Measurements from ENCODE around the gene DCDC2B. TPM values are rescaled to one million over a fixed set of nuclear protein-coding genes. Genes with fewer than 3 reads are reported as not detected.
A peak's percentile ranks its signal among the peaks of the same experiment; 100 is the strongest.

DCDC2B gene
- total and polyA plus RNA-seq, 9 of the 15 experiments (the other 6 are each of a cell fraction or from before 2014, with no cell fraction given) = not detected

- no peak for TF ChIP-seq POLR3A (IDR thresholded peaks at IDR 0.05; ENCODE audit: borderline replicate concordance, extremely low read depth, insufficient read depth, insufficient read length)
- no peak for TF ChIP-seq KDM5B (IDR thresholded peaks at IDR 0.05; ENCODE audit: insufficient replicate concordance, low read depth, low read length)
- TF ChIP-seq POLR3G (IDR thresholded peaks at IDR 0.05; ENCODE audit: extremely low read depth, insufficient read length, insufficient replicate concordance) = no peak
- TF ChIP-seq TARDBP (IDR thresholded peaks at IDR 0.05) = no peak
- TF ChIP-seq NCOA6 (IDR thresholded peaks at IDR 0.05) = no peak
- no peak for TF ChIP-seq NBN (IDR thresholded peaks at IDR 0.05; ENCODE audit: low read depth)
- no peak for TF ChIP-seq RBM25 (IDR thresholded peaks at IDR 0.05; ENCODE audit: low read depth, low read length, severe bottlenecking)
- no peak for TF ChIP-seq ETV5 (CRISPR knock-in tag; IDR thresholded peaks at IDR 0.05; ENCODE audit: low read depth)
- TF ChIP-seq CEBPG (CRISPR knock-in tag; IDR thresholded peaks at IDR 0.05) = no peak
- TF ChIP-seq CEBPG (tag; conservative IDR thresholded peaks at IDR 0.05 in 1 of 2, IDR thresholded peaks at IDR 0.05 in 1 of 2) = no peak; a peak in 1 of 4 replicates
- TF ChIP-seq, protein P1, sequence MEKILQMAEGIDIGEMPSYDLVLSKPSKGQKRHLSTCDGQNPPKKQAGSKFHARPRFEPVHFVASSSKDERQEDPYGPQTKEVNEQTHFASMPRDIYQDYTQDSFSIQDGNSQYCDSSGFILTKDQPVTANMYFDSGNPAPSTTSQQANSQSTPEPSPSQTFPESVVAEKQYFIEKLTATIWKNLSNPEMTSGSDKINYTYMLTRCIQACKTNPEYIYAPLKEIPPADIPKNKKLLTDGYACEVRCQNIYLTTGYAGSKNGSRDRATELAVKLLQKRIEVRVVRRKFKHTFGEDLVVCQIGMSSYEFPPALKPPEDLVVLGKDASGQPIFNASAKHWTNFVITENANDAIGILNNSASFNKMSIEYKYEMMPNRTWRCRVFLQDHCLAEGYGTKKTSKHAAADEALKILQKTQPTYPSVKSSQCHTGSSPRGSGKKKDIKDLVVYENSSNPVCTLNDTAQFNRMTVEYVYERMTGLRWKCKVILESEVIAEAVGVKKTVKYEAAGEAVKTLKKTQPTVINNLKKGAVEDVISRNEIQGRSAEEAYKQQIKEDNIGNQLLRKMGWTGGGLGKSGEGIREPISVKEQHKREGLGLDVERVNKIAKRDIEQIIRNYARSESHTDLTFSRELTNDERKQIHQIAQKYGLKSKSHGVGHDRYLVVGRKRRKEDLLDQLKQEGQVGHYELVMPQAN (IDR thresholded peaks at IDR 0.05; ENCODE audit: borderline replicate concordance) = peak; percentile 66; the same call in 1 of the 2 replicates
- TF ChIP-seq, protein P2, sequence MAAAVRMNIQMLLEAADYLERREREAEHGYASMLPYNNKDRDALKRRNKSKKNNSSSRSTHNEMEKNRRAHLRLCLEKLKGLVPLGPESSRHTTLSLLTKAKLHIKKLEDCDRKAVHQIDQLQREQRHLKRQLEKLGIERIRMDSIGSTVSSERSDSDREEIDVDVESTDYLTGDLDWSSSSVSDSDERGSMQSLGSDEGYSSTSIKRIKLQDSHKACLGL (CRISPR knock-in tag; IDR thresholded peaks at IDR 0.05; ENCODE audit: borderline replicate concordance, poor library complexity, severe bottlenecking) = no peak
- no peak for TF ChIP-seq CXXC5 (CRISPR knock-in tag; IDR thresholded peaks at IDR 0.05)
These were observed 28.5 kb upstream of the DCDC2B start (continued) for GRCh38 chr1:32180186-32181060.

Measured in K562 (cell line).